PC-3 (cell line): Measurements from ENCODE around the gene TEC. TPM values are rescaled to one million over a fixed set of nuclear protein-coding genes. Genes with fewer than 3 reads are reported as not detected.
A peak's percentile ranks its signal among the peaks of the same experiment; 100 is the strongest.

ENCODE experiments used
- ATAC-seq: fragments of 200-7000 bp; cut with Tn5 transposase; 2 replicates; pipeline ENCODE4 v1.9.1; 2020; ENCODE audit warnings: mild to moderate bottlenecking, moderate library complexity
- BruUV-seq: library from RNA; stranded (reverse); fragments of 400-500 nt; replicated peaks from 2 replicates; lab custom pipeline; 2021; lab: Mats Ljungman, UMichigan
- CTCF ChIA-PET: fragments of 300-600 bp; sonication (Branson Sonifier 250); formaldehyde crosslinking; loops from one replicate; lab custom pipeline; 2022; ENCODE audit warnings: antibody characterized with exemption; lab: Charles Lee
- POLR2A ChIA-PET: fragments of 300-600 bp; sonication (Branson Sonifier 250); formaldehyde crosslinking; loops from one replicate; lab custom pipeline; 2022; ENCODE audit warnings: antibody characterized with exemption; ENCODE audit not compliant: unreplicated experiment; lab: Charles Lee
- DNase-seq: peaks from one replicate; pipeline ENCODE4 v3.0.0-alpha.2; 2015
- H2AFZ ChIP-seq: fragments of 300-600 bp; sonication (generic); 2 replicates; pipeline ENCODE4 v1.6.0; 2016; ENCODE audit warnings: antibody characterized with exemption, low read length
- H3F3A ChIP-seq: fragments of 300-600 bp; sonication (generic); one replicate; pipeline ENCODE4 v1.6.0; 2017; ENCODE audit warnings: antibody characterized with exemption, low read length, control low read depth, mild to moderate bottlenecking; ENCODE audit not compliant: unreplicated experiment
- H3K27ac ChIP-seq: fragments of 300-600 bp; sonication (generic); 2 replicates; pipeline ENCODE4 v1.5.1; 2016; ENCODE audit warnings: mild to moderate bottlenecking, low read length
- H3K27me3 ChIP-seq: fragments of 300-600 bp; sonication (generic); 2 replicates; pipeline ENCODE4 v1.6.1; 2016; ENCODE audit warnings: low read length, mixed read lengths
- H3K36me3 ChIP-seq: fragments of 300-600 bp; sonication (generic); 2 replicates; pipeline ENCODE4 v1.6.1; 2016; ENCODE audit warnings: low read depth, mixed run types, low read length, mixed read lengths
- H3K4me1 ChIP-seq: fragments of 300-600 bp; sonication (generic); 2 replicates; pipeline ENCODE4 v1.5.1; 2016; ENCODE audit warnings: low read length; ENCODE audit not compliant: insufficient read depth
- H3K4me2 ChIP-seq: fragments of 300-600 bp; sonication (generic); 2 replicates; pipeline ENCODE4 v1.6.0; 2016; ENCODE audit warnings: low read length
- H3K4me3 ChIP-seq: fragments of 300-600 bp; sonication (generic); 2 replicates; pipeline ENCODE4 v1.5.1; 2016; ENCODE audit warnings: mild to moderate bottlenecking, low read length, mixed read lengths
- H3K79me2 ChIP-seq: fragments of 300-600 bp; sonication (generic); 2 replicates; pipeline ENCODE4 v1.6.1; 2017; ENCODE audit warnings: low read length, mixed read lengths
- H3K9ac ChIP-seq: fragments of 300-600 bp; sonication (generic); 2 replicates; pipeline ENCODE4 v1.6.0; 2016; ENCODE audit warnings: mild to moderate bottlenecking, low read length
- H3K9me2 ChIP-seq: fragments of 300-600 bp; sonication (generic); replicated peaks from 2 replicates; pipeline ENCODE4 v1.6.1; 2016; ENCODE audit warnings: mixed run types, low read length, mixed read lengths
- H3K9me3 ChIP-seq: fragments of 300-600 bp; sonication (generic); 2 replicates; pipeline ENCODE4 v1.6.1; 2016; ENCODE audit warnings: low read length, mixed read lengths
- H4K20me1 ChIP-seq: fragments of 300-600 bp; sonication (generic); 2 replicates; pipeline ENCODE4 v1.6.1; 2016; ENCODE audit warnings: low read length, mixed read lengths
- CTCF ChIP-seq: fragments of 300-600 bp; sonication (generic); conservative IDR thresholded peaks from 2 replicates; pipeline ENCODE4 v1.5.1; 2017; ENCODE audit warnings: antibody characterized with exemption, low read depth, mild to moderate bottlenecking, low read length
- EZH2 ChIP-seq: fragments of 300-600 bp; sonication (generic); IDR thresholded peaks from one replicate; pipeline ENCODE4 v1.6.1; 2017; ENCODE audit warnings: antibody characterized with exemption, mild to moderate bottlenecking, low read length; ENCODE audit not compliant: unreplicated experiment
- EZH2phosphoT487 ChIP-seq: fragments of 300-600 bp; sonication (generic); IDR thresholded peaks from 2 replicates; pipeline ENCODE4 v1.6.1; 2018; ENCODE audit warnings: mild to moderate bottlenecking, antibody characterized with exemption, low read length, borderline replicate concordance
- intact Hi-C: fragments of 100-400 bp; cut with micrococcal nuclease; formaldehyde crosslinking; loops from 2 replicates; pipeline ENCODE4 v1.9.0; 2023
- total RNA-seq: library from RNA; depleted of rRNA; stranded (reverse); fragments of >200 nt; gene quantifications from 2 replicates; pipeline ENCODE4 v1.2.3, GENCODE V29; 2014

The TEC gene
- total RNA-seq, 1 experiment from 2014 or later: 10.4 TPM

- no peaks in the 10 kb centered on the region for H3K9me2 ChIP-seq
- H3K79me2 ChIP-seq: no peaks in the 10 kb centered on the region
- no peaks in the 10 kb centered on the region for H3K36me3 ChIP-seq
- CTCF ChIA-PET: no interaction called here
- intact Hi-C loops: no loop called here
- H3F3A ChIP-seq: no peaks in the 10 kb centered on the region
- H3K4me1 ChIP-seq: peaks cover 28% of the 10 kb centered on the region
- no peaks in the 10 kb centered on the region for H3K27me3 ChIP-seq
- TF ChIP-seq EZH2 (no peak), EZH2phosphoT487 (no peak), CTCF (no peak)
- no peaks in the 10 kb centered on the region for H4K20me1 ChIP-seq
- DNase-seq: peak; percentile 59
- no peak overlapping the region for H3K27ac ChIP-seq
- H3K9me3 ChIP-seq: no peaks in the 10 kb centered on the region
- POLR2A ChIA-PET: no interaction called here
- no peak overlapping the region for H2AFZ ChIP-seq
- no peak overlapping the region for H3K9ac ChIP-seq
- H3K4me3 ChIP-seq: no peak overlapping the region
- peak overlapping the region; percentile 47; the same call in 1 of the 2 replicates for H3K4me2 ChIP-seq
- BruUV-seq: no TSS peak
- peak; percentile 93 for ATAC-seq
Observed at GRCh38 chr4:48175806-48176205, 93.8 kb downstream of the TEC start.

- no peak overlapping the region for H3K27ac ChIP-seq
- no TSS peak for BruUV-seq
Observed at GRCh38 chr4:48175328-48175727, 94.3 kb downstream of the TEC start.

More at GRCh38 chr4:48175328-48175727, 94.3 kb downstream of the TEC start:
- POLR2A ChIA-PET: no interaction called here
- ATAC-seq: no peak
- intact Hi-C loops: no loop called here
- Histone ChIP-seq H3K4me3 (no peak overlapping the region), H3K9me2 (no peaks in the 10 kb centered on the region), H3K27me3 (no peaks in the 10 kb centered on the region), H2AFZ (no peak overlapping the region), H3K4me1 (peaks cover 28% of the 10 kb centered on the region), H3K9ac (no peak overlapping the region), H4K20me1 (no peaks in the 10 kb centered on the region), H3K79me2 (no peaks in the 10 kb centered on the region), H3K36me3 (no peaks in the 10 kb centered on the region), H3K9me3 (no peaks in the 10 kb centered on the region), H3K4me2 (peak overlapping the region; percentile 47; the same call in 1 of the 2 replicates), H3F3A (no peaks in the 10 kb centered on the region)
- TF ChIP-seq EZH2 (no peak), CTCF (no peak), EZH2phosphoT487 (no peak)
- CTCF ChIA-PET: no interaction called here
- DNase-seq: no peak
